ENCODE results near the gene MAP6.
"Not testable (repeated sequence)": the region's sequence is repeated elsewhere in the genome, so short reads cannot be mapped to it uniquely, and the experiment has no call there.

GRCh38 chr11:75584659-75585292, 84.1 kb downstream of the MAP6 start:
- TF ChIP-seq CTCF, POLR2A, POLR2AphosphoS5, EP300 (IDR thresholded peaks at IDR 0.05): not testable (repeated sequence)
